ENCODE data around the gene GAGE1.
"Not testable (repeated sequence)": the region's sequence is repeated elsewhere in the genome, so short reads cannot be mapped to it uniquely, and the experiment has no call there.

GAGE1 gene, protein sequence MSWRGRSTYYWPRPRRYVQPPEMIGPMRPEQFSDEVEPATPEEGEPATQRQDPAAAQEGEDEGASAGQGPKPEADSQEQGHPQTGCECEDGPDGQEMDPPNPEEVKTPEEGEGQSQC

DNA sequence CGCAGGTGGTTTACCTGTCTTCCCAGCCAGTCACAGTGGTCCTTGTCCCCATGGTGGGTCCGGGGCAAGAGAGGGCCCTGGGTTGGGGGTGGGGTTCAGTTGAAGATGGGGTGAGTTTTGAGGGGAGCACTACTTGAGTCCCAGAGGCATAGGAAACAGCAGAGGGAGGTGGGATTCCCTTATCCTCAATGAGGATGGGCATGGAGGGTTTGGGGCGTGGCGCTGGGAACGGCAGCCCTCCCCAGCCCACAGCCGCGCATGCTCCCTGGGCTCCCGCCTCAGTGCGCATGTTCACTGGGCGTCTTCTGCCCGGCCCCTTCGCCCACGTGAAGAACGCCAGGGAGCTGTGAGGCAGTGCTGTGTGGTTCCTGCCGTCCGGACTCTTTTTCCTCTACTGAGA lies at the start of gene GAGE1:
Gene GAGE1 (plus strand): TSS at position 301 of the 400 bp plus-strand sequence. CDS start 1,155 bp downstream, outside the sequence.
- not testable (repeated sequence) for DNase-seq (ENCODE audit: low read depth)

DNA sequence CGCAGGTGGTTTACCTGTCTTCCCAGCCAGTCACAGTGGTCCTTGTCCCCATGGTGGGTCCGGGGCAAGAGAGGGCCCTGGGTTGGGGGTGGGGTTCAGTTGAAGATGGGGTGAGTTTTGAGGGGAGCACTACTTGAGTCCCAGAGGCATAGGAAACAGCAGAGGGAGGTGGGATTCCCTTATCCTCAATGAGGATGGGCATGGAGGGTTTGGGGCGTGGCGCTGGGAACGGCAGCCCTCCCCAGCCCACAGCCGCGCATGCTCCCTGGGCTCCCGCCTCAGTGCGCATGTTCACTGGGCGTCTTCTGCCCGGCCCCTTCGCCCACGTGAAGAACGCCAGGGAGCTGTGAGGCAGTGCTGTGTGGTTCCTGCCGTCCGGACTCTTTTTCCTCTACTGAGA lies 47.8 kb upstream of the GAGE1 start, which contains the start of gene GAGE12E:
Gene GAGE12E (plus strand): TSS at position 301 of the 400 bp plus-strand sequence. CDS start 1,155 bp downstream, outside the sequence.
- not testable (repeated sequence) for DNase-seq (ENCODE audit: low read depth)

DNA sequence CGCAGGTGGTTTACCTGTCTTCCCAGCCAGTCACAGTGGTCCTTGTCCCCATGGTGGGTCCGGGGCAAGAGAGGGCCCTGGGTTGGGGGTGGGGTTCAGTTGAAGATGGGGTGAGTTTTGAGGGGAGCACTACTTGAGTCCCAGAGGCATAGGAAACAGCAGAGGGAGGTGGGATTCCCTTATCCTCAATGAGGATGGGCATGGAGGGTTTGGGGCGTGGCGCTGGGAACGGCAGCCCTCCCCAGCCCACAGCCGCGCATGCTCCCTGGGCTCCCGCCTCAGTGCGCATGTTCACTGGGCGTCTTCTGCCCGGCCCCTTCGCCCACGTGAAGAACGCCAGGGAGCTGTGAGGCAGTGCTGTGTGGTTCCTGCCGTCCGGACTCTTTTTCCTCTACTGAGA lies 38.3 kb upstream of the GAGE1 start, which contains the start of gene GAGE12F:
Gene GAGE12F (plus strand): TSS at position 301 of the 400 bp plus-strand sequence. CDS start 1,155 bp downstream, outside the sequence.
- DNase-seq (ENCODE audit: low read depth) = not testable (repeated sequence)

DNA sequence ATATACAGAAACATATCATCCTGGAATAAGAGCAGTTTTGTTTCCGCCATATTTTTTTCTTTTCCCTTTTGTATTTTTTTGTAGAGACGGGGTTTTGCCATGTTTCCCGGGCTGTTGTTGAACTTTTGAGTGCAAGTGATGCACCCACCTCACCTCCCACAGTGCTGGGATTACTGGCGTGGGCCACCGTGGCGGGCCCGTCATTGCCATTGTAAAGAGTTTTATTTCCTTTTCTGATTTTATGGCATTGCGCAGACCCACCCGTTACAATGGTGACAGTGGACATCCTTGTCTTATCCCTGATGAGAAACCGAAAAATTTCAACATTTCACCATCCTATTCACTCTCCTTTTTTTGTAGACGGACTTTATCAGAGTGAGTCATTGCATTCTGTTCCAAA lies 30.1 kb upstream of the GAGE1 start:
- DNase-seq (ENCODE audit: low read depth) = not testable (repeated sequence)

DNA sequence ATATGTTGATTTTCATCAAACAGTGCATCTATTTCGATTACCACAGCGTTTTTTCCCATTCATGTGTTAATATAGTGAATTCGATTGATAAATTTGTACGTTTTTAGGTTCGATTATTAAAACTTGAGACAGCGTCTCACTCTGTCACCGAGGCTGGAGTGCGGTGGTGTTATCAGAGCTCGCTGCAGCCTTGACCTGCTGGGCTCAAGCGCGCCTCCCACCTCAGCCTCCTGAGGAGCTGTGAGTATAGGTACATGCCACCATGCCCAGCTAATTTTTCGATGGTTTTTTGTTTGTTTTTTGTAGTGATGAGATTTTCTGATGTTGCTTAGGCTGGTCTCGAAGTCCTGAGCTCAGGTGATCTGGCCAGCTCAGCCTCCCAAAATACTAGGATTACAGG lies 29.7 kb upstream of the GAGE1 start:
- not testable (repeated sequence) for DNase-seq (ENCODE audit: low read depth)

DNA sequence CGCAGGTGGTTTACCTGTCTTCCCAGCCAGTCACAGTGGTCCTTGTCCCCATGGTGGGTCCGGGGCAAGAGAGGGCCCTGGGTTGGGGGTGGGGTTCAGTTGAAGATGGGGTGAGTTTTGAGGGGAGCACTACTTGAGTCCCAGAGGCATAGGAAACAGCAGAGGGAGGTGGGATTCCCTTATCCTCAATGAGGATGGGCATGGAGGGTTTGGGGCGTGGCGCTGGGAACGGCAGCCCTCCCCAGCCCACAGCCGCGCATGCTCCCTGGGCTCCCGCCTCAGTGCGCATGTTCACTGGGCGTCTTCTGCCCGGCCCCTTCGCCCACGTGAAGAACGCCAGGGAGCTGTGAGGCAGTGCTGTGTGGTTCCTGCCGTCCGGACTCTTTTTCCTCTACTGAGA lies 28.7 kb upstream of the GAGE1 start, which contains the start of gene GAGE12G:
Gene GAGE12G (plus strand): TSS at position 301 of the 400 bp plus-strand sequence. CDS start 1,155 bp downstream, outside the sequence.
- not testable (repeated sequence) for DNase-seq (ENCODE audit: low read depth)

DNA sequence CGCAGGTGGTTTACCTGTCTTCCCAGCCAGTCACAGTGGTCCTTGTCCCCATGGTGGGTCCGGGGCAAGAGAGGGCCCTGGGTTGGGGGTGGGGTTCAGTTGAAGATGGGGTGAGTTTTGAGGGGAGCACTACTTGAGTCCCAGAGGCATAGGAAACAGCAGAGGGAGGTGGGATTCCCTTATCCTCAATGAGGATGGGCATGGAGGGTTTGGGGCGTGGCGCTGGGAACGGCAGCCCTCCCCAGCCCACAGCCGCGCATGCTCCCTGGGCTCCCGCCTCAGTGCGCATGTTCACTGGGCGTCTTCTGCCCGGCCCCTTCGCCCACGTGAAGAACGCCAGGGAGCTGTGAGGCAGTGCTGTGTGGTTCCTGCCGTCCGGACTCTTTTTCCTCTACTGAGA lies 19.2 kb upstream of the GAGE1 start, which contains the start of gene GAGE12H:
Gene GAGE12H (plus strand): TSS at position 301 of the 400 bp plus-strand sequence. CDS start 1,155 bp downstream, outside the sequence.
- DNase-seq (ENCODE audit: low read depth) = not testable (repeated sequence)

DNA sequence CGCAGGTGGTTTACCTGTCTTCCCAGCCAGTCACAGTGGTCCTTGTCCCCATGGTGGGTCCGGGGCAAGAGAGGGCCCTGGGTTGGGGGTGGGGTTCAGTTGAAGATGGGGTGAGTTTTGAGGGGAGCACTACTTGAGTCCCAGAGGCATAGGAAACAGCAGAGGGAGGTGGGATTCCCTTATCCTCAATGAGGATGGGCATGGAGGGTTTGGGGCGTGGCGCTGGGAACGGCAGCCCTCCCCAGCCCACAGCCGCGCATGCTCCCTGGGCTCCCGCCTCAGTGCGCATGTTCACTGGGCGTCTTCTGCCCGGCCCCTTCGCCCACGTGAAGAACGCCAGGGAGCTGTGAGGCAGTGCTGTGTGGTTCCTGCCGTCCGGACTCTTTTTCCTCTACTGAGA lies 9.6 kb upstream of the GAGE1 start, which contains the start of gene GAGE2A:
Gene GAGE2A (plus strand): TSS at position 301 of the 400 bp plus-strand sequence. CDS start 1,155 bp downstream, outside the sequence.
- not testable (repeated sequence) for DNase-seq (ENCODE audit: low read depth)

DNA sequence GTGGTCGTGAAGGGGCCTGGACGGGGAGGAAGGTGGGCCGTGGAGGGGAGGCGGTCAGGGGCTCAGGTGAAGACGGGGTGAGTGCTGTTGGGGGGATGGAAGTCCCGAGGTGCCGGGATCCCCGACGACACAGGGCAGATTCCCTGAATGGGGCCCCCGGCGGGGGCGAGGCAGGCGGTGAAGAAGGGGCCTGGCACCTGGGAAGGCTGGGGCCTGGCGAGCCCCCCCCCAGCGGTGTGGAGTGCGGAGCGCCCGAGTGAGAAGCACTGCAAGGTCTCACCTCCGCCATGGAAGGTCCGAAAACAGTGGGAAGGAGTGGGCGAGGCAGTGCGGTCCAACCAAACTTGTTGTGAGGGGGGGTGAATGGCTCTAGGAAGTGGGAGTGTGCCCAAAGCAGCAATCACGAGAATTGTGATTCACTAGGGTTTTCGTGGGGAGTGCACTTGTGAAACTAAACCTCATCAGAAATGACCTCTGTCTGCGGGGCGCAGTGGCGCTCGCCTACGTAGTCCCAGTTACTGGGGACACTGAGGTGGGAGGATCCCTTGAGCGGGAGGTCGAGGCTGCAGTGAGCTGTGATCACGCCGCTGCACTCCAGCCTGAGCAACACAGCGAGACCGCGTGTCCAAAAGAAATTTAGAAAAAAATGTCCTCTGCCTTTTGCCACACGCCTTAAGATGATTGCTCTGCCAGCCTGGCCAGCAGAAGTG lies 8.9 kb upstream of the GAGE1 start:
- not testable (repeated sequence) for DNase-seq (ENCODE audit: low read depth)

DNA sequence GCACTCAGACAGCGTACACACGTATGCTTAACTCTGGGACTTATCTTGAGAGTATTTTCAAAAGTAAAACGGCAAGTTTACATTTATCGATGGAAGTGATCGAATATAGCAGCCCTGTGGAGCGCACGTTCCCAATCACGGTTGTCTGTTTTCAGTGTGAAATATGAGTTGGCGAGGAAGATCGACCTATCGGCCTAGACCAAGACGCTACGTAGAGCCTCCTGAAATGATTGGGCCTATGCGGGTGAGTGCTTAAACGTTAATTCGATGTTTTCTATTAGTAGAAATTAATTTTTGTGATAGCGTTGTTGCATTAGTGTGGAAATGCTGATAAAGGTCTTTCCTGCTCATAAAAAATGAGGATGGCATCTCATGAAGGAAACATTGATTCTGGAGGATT lies 8.3 kb upstream of the GAGE1 start:
- DNase-seq (ENCODE audit: low read depth) = not testable (repeated sequence)

DNA sequence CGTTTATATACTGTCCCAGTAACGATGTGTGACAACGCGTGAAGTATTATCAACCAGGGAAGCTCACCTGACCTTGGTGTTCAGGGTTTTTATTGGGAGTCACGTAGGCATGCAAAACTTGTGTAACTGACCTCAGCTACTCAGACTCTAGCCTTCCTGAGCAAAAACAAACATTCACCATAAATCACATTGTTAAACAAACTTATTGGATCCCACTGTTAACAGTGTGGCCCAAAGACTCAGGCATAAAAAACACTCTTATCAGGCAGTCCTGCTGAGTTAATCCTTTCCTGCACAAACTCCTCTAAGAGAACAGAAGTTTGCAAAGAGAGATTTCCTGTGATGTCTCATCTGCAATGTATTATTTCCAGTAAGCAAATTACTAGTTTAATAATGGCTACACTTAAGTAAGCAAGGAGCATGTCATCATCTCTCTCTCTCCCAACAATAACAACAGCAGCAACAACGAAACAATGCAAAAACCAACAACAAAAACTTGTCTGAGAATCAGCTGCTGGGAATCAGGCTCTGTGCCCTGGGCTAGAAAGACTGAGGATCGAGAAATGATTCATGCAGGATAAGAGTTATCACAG lies 12.0 kb downstream of the GAGE1 start:
- DNase-seq (ENCODE audit: low read depth) = no peak

DNA sequence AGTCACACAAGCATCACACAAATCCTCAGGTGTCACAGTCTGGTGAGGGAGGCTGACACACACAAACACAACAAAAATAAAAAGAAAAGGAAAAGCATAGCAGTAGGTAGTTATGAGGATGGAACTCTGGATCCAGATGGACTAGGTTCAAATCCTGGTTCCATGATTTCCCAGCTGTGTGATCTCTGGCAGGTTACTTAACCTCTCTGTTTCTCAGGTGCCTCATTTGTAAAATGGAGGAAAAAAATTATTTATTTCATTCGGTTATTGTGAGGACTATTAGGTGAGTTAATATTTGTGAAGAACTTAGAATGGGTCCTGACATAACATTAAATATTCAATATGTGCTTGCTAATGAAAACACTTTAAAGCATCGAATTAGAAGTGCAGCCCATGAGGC lies 19.8 kb downstream of the GAGE1 start:
- no peak for DNase-seq (ENCODE audit: low read depth)

DNA sequence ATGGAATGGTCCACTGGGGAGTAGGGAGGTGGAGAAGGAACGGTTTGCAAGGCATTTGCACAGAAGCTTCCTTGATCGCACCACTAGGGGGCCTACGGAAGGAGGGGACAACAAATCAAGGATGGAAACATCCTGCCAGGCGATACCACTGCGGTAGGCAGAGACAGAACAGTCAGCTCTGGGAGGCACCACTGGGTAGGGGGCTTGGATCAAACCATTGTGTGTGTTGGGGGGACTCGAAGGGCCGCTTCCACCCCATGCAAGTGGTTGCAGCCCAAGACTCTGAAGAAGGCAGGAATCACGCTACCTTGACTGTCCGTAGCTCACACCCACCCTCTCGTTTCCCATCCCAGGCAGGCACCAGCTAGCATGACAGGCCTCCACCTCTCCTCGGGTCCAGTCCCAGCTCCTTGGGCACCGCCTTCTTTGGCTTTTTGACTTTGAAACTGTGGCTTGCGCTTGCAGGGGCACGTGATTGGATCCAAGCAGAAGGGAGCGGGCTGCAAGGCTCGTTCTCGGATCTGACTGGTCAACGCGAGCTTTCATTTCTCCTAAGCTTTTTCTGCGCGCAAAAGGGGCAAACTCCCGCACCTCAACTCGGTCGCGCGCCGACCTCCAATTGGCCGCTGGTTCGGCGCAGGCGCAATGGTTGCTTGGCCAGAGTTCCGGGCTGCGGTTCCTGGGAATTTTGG lies 28.4 kb downstream of the GAGE1 start:
- no peak for DNase-seq (ENCODE audit: low read depth)

DNA sequence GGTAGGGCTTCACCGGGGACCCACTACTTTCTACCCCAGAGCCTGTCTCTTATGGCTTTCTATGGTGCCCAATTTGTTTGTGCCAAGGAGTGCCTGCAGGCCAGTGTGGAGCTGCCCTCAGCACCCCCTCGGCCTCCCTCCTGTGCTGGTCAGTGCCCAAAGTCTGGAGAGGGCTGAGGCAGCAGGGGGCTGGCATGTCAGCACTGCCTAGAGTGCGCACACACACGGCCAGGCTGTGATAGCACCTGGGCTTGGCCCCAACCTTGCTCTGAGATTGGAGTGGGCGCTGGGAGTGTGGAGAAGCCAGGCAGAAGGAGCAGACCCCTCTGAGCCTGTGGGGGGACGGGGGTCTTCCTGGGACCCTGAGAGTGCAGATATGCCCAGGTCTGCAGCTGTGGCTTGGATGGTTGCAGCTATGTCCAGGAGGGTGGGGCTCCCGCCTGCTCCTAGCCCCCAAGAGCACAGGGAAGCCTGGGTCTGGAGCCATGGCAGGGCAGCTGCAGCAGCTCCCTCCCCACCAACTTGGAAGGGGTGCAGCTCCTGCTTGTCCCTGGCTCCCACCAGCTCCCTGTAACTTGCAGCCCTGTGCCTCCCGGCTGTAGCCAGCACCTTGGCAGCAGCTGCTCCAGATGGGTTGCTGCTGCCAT lies 46.3 kb downstream of the GAGE1 start:
- DNase-seq (ENCODE audit: low read depth) = no peak

DNA sequence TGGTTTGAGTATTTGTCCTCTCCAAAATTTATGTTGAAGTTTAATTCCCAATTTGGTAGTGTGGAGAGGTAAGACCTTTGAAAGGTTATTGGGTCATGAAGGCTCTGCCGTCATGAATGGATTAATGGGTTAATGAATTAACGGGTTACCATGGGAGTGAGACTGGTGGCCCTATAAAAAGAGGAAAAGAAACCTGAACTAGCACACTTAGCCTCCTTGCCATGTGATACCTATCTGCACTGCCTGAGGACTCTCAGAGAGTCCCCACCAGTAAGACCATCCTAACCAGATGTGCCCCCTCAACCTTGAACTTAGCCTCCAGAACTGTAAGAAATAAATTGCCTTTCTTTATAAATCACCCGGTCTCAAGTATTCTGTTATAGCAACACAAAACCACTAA lies 57.7 kb downstream of the GAGE1 start:
- DNase-seq (ENCODE audit: low read depth) = no peak
